Kidney (tissue), 14 donors: Measurements from ENCODE around the gene AEBP2. TPM values are rescaled to one million over a fixed set of nuclear protein-coding genes. Genes with fewer than 3 reads are reported as not detected.

Experiments
- DNase-seq, 5 donors: peaks; one replicate each; pipeline ENCODE4 v3.0.0-alpha.2; 2013 to 2020
- FAIRE-seq: peaks from 2 replicates; lab custom pipeline; 2012; peaks lifted over from hg19 to GRCh38; lab: Jason Lieb, UNC
- H3K27ac ChIP-seq, 2 donors: one replicate each; pipeline ENCODE4 v1.7.0; 2013; ENCODE audit warnings: low read depth in 2 of 2, low read length in 2 of 2, inconsistent platforms in 1 of 2
- H3K27me3 ChIP-seq: one replicate; pipeline ENCODE4 v1.7.1; 2013; ENCODE audit warnings: low read length, inconsistent platforms; ENCODE audit not compliant: control insufficient read depth, insufficient read depth
- H3K36me3 ChIP-seq, 3 donors: one replicate each; pipeline versions ENCODE4 v1.7.0 to v1.7.1; 2013; ENCODE audit warnings: low read length in 3 of 3, control low read depth in 1 of 3, inconsistent platforms in 1 of 3; ENCODE audit not compliant: insufficient read depth in 3 of 3, control insufficient read depth in 2 of 3
- H3K4me1 ChIP-seq, 3 donors: one replicate each; pipeline versions ENCODE4 v1.7.0 to v1.7.1; 2013; ENCODE audit warnings: low read length in 3 of 3, inconsistent platforms in 1 of 3, low read depth in 1 of 3; ENCODE audit not compliant: control insufficient read depth in 2 of 3, insufficient read depth in 2 of 3
- H3K4me3 ChIP-seq, 3 donors: one replicate each; pipeline versions ENCODE4 v1.7.0 to v1.8.1; 2013; ENCODE audit warnings: low read length in 3 of 3, control low read depth in 1 of 3, inconsistent platforms in 1 of 3
- H3K9ac ChIP-seq, 3 donors: one replicate each; pipeline versions ENCODE4 v1.7.0 to v1.7.1; 2013; ENCODE audit warnings: low read length in 3 of 3, control low read depth in 1 of 3, inconsistent platforms in 1 of 3
- H3K9me3 ChIP-seq, 3 donors: one replicate each; pipeline versions ENCODE4 v1.7.0 to v1.7.1; 2013; ENCODE audit warnings: low read length in 3 of 3, control low read depth in 1 of 3, inconsistent platforms in 1 of 3; ENCODE audit not compliant: control insufficient read depth in 2 of 3, insufficient read depth in 1 of 3
- intact Hi-C: fragments of 100-400 bp; cut with DNase I; formaldehyde crosslinking; loops from one replicate; pipeline ENCODE4 v1.11.1; 2022
- polyA plus RNA-seq: library from polyadenylated mRNA; stranded (reverse); fragments of 350-450 nt; fragmentation: Illumina TruSeq; extraction: RNeasy Lipid Tissue Mini Kit (QIAGEN cat#74804); gene quantifications from one replicate; pipeline ENCODE4 v1.2.3, GENCODE V29; 2014; ENCODE audit warnings: low read depth, low replicate concordance; ENCODE audit not compliant: insufficient read depth
- total RNA-seq: library from RNA; stranded (reverse); fragmentation: NEBNext Ultra II Directional; extraction: Animal tissue kit (Norgen Biotek cat#: 25700); gene quantifications from one replicate; pipeline ENCODE4 v1.2.1, GENCODE V29; 2021
- TF ChIP-seq, protein P1 (sequence below): IDR thresholded peaks from 3 replicates; pipeline ENCODE4 v1.5.1; 2012; ENCODE audit warnings: mild to moderate bottlenecking, moderate library complexity, borderline replicate concordance; ENCODE audit not compliant: insufficient read depth; ENCODE audit errors: extremely low read depth
- donor health status: control.
- donor health status: control.
- donor health status: control.
- donor health status: control.
- donor health status: control.
- donor health status: DM: yes; HTN: yes; CAD: no.
- donor health status: Normal renal cell carcinoma (clear cell type).

AEBP2 gene
- total and polyA plus RNA-seq, 2 donors from 2014 or later = 12.0 to 46.4 TPM

- no peaks in the 10 kb centered on the region for H3K27me3 ChIP-seq
- no peak for FAIRE-seq
- H3K4me1 ChIP-seq = no peaks in the 10 kb centered on the region
- TF ChIP-seq, protein P1, sequence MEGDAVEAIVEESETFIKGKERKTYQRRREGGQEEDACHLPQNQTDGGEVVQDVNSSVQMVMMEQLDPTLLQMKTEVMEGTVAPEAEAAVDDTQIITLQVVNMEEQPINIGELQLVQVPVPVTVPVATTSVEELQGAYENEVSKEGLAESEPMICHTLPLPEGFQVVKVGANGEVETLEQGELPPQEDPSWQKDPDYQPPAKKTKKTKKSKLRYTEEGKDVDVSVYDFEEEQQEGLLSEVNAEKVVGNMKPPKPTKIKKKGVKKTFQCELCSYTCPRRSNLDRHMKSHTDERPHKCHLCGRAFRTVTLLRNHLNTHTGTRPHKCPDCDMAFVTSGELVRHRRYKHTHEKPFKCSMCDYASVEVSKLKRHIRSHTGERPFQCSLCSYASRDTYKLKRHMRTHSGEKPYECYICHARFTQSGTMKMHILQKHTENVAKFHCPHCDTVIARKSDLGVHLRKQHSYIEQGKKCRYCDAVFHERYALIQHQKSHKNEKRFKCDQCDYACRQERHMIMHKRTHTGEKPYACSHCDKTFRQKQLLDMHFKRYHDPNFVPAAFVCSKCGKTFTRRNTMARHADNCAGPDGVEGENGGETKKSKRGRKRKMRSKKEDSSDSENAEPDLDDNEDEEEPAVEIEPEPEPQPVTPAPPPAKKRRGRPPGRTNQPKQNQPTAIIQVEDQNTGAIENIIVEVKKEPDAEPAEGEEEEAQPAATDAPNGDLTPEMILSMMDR = no peak
- H3K36me3 ChIP-seq = peaks cover 0 to 9% (median 0%) of the 10 kb centered on the region in 3 donors
- intact Hi-C loops = no loop called here
- H3K9ac ChIP-seq = no peak overlapping the region
- H3K27ac ChIP-seq = no peak overlapping the region
- no peak for DNase-seq
- H3K9me3 ChIP-seq = no peaks in the 10 kb centered on the region
- no peak overlapping the region for H3K4me3 ChIP-seq
Observed at GRCh38 chr12:19491863-19492262, 52.6 kb downstream of the AEBP2 start.

GRCh38 chr12:19496219-19496878 is 57.1 kb downstream of the AEBP2 start:
- H3K27ac ChIP-seq = no peak overlapping the region
- TF ChIP-seq, protein P1 = no peak
- H3K36me3 ChIP-seq = peaks cover 0 to 14% (median 2%) of the 10 kb centered on the region in 3 donors
- H3K4me3 ChIP-seq = no peak overlapping the region
- FAIRE-seq = no peak
- intact Hi-C loops = no loop called here
- H3K9me3 ChIP-seq = no peaks in the 10 kb centered on the region
- H3K27me3 ChIP-seq = no peaks in the 10 kb centered on the region
- no peak for DNase-seq
- H3K4me1 ChIP-seq = no peaks in the 10 kb centered on the region
- no peak overlapping the region for H3K9ac ChIP-seq

GRCh38 chr12:19498099-19498498 is 58.8 kb downstream of the AEBP2 start:
- no peak for FAIRE-seq
- Histone ChIP-seq H3K9ac (no peak overlapping the region), H3K4me3 (no peak overlapping the region), H3K27me3 (no peaks in the 10 kb centered on the region), H3K36me3 (peaks cover under 1 to 14% (median 2%) of the 10 kb centered on the region in 3 donors), H3K27ac (no peak overlapping the region), H3K4me1 (no peaks in the 10 kb centered on the region), H3K9me3 (no peaks in the 10 kb centered on the region)
- intact Hi-C loops = no loop called here
- no peak for DNase-seq
- TF ChIP-seq, protein P1 = no peak
